Measurements from ENCODE around the gene PYGB.

GRCh38 chr20:25204550-25205276 is 43.2 kb upstream of the PYGB start:
- TF ChIP-seq OSR1 (CRISPR knock-in tag; IDR thresholded peaks at IDR 0.05) (no peak), ZNF70 (CRISPR knock-in tag; IDR thresholded peaks at IDR 0.05) (no peak), TSHZ2 (CRISPR knock-in tag; IDR thresholded peaks at IDR 0.05) (no peak), ZFP3 (CRISPR knock-in tag; IDR thresholded peaks at IDR 0.05) (no peak), GLIS3 (CRISPR knock-in tag; IDR thresholded peaks at IDR 0.05) (no peak), ZFP30 (CRISPR knock-in tag; IDR thresholded peaks at IDR 0.05) (no peak), CREB5 (CRISPR knock-in tag; IDR thresholded peaks at IDR 0.05; ENCODE audit: low read depth) (no peak), TOX (CRISPR knock-in tag; IDR thresholded peaks at IDR 0.05; ENCODE audit: borderline replicate concordance) (no peak), PATZ1 (CRISPR knock-in tag; IDR thresholded peaks at IDR 0.05; ENCODE audit: borderline replicate concordance) (no peak), CSRNP3 (CRISPR knock-in tag; IDR thresholded peaks at IDR 0.05) (no peak), BACH2 (CRISPR knock-in tag; IDR thresholded peaks at IDR 0.05; ENCODE audit: borderline replicate concordance) (no peak)
